ENCODE measurements around the gene SCAANT1.

Gene SCAANT1

GRCh38 chr3:63932509-63933212 is 20.5 kb upstream of the SCAANT1 start:
- Histone ChIP-seq H3K36me3 (ENCODE audit: control insufficient read depth, insufficient read depth, low read length) (no peaks in the 10 kb centered on the region), H3K27ac (ENCODE audit: low read depth, low read length) (no peak overlapping the region), H3K9me3 (ENCODE audit: control insufficient read depth, insufficient read depth, low read depth, low read length) (no peaks in the 10 kb centered on the region), H3K9ac (ENCODE audit: low read length) (no peak overlapping the region), H3K27me3 (ENCODE audit: control insufficient read depth, insufficient read depth, low read length) (no peaks in the 10 kb centered on the region), H3K4me3 (ENCODE audit: low read depth, low read length) (no peak overlapping the region), H3K4me1 (ENCODE audit: control insufficient read depth, insufficient read depth, low read length) (peaks cover 24% of the 10 kb centered on the region)

DNA sequence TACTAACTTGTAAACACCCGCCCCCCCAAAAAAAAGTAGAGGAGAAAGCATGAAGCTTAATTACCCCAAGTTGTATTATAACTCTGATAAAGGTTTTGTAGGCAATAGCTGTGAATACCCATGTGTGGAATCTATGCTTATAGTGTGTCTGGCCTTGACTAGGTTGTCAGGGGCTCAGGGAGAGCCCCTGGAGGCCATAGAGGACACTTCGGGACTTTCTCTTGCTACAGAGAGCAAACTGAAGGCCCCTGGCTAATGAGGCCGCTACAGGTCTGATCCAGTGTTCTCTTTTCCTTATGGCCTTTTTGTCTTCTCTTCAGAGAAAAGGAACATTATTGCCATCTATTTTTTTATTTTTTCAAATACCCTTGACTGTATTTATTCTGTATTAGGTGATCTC is 19.1 kb upstream of the SCAANT1 start:
- no peaks in the 10 kb centered on the region for H3K27me3 ChIP-seq (ENCODE audit: control insufficient read depth, insufficient read depth, low read length)
- H3K9me3 ChIP-seq (ENCODE audit: control insufficient read depth, insufficient read depth, low read depth, low read length): no peaks in the 10 kb centered on the region
- H3K4me3 ChIP-seq (ENCODE audit: low read depth, low read length): no peak overlapping the region
- no peak overlapping the region for H3K9ac ChIP-seq (ENCODE audit: low read length)
- H3K27ac ChIP-seq (ENCODE audit: low read depth, low read length): no peak overlapping the region
- peaks cover 4% of the 10 kb centered on the region for H3K36me3 ChIP-seq (ENCODE audit: control insufficient read depth, insufficient read depth, low read length)
- peaks cover 16% of the 10 kb centered on the region for H3K4me1 ChIP-seq (ENCODE audit: control insufficient read depth, insufficient read depth, low read length)

GRCh38 chr3:63927422-63928280 is 15.5 kb upstream of the SCAANT1 start:
- Histone ChIP-seq H3K36me3 (ENCODE audit: control insufficient read depth, insufficient read depth, low read length) (peaks cover 33% of the 10 kb centered on the region), H3K4me3 (ENCODE audit: low read depth, low read length) (no peak overlapping the region), H3K9ac (ENCODE audit: low read length) (no peak overlapping the region), H3K4me1 (ENCODE audit: control insufficient read depth, insufficient read depth, low read length) (no peaks in the 10 kb centered on the region), H3K27me3 (ENCODE audit: control insufficient read depth, insufficient read depth, low read length) (no peaks in the 10 kb centered on the region), H3K9me3 (ENCODE audit: control insufficient read depth, insufficient read depth, low read depth, low read length) (peaks cover 15% of the 10 kb centered on the region), H3K27ac (ENCODE audit: low read depth, low read length) (no peak overlapping the region)

GRCh38 chr3:63926309-63926708 is 14.1 kb upstream of the SCAANT1 start:
- Histone ChIP-seq H3K27me3 (ENCODE audit: control insufficient read depth, insufficient read depth, low read length) (no peaks in the 10 kb centered on the region), H3K36me3 (ENCODE audit: control insufficient read depth, insufficient read depth, low read length) (peaks cover 38% of the 10 kb centered on the region), H3K9ac (ENCODE audit: low read length) (no peak overlapping the region), H3K9me3 (ENCODE audit: control insufficient read depth, insufficient read depth, low read depth, low read length) (peaks cover 15% of the 10 kb centered on the region), H3K4me3 (ENCODE audit: low read depth, low read length) (no peak overlapping the region), H3K27ac (ENCODE audit: low read depth, low read length) (no peak overlapping the region), H3K4me1 (ENCODE audit: control insufficient read depth, insufficient read depth, low read length) (no peaks in the 10 kb centered on the region)

DNA sequence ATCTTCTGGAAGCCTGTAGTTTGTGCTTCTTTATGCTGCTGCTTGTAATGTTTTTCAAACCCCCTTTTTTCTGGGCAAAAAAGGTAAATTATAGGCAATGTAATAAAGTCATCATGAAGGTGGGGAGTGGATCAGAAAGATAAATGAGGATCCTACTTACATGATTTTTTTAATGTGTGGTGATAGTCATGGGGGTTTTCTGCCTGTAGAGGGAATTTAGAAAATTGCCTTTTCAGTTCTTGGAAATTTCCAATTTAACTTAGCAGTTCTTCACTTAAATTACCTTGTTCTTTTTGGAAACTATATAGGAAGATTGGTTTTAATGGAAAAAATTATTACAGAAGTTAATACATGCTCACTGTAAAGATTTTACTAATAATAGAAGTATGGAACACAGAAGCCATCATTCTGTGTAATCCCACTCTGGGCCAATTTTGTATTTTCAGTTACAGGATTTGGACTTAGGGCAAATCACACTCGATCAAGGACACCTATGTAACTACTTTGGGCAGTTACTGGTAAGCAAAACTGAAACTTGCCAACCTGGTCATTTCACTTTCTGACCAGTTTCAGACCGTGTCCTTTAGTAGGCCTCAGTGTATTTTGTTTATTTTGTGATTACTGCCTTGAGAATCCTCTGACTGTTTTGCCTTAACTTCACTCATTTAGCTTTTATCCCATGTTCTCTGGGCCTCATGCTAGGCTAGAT is 10.5 kb upstream of the SCAANT1 start:
- Histone ChIP-seq H3K9me3 (ENCODE audit: control insufficient read depth, insufficient read depth, low read depth, low read length) (peaks cover 15% of the 10 kb centered on the region), H3K9ac (ENCODE audit: low read length) (no peak overlapping the region), H3K27me3 (ENCODE audit: control insufficient read depth, insufficient read depth, low read length) (no peaks in the 10 kb centered on the region), H3K36me3 (ENCODE audit: control insufficient read depth, insufficient read depth, low read length) (peaks cover 45% of the 10 kb centered on the region), H3K4me1 (ENCODE audit: control insufficient read depth, insufficient read depth, low read length) (no peaks in the 10 kb centered on the region), H3K4me3 (ENCODE audit: low read depth, low read length) (no peak overlapping the region), H3K27ac (ENCODE audit: low read depth, low read length) (no peak overlapping the region)

GRCh38 chr3:63921741-63922482 is 9.7 kb upstream of the SCAANT1 start:
- no peak overlapping the region for H3K9ac ChIP-seq (ENCODE audit: low read length)
- no peak overlapping the region for H3K4me3 ChIP-seq (ENCODE audit: low read depth, low read length)
- no peaks in the 10 kb centered on the region for H3K4me1 ChIP-seq (ENCODE audit: control insufficient read depth, insufficient read depth, low read length)
- H3K36me3 ChIP-seq (ENCODE audit: control insufficient read depth, insufficient read depth, low read length): peaks cover 52% of the 10 kb centered on the region
- peaks cover 15% of the 10 kb centered on the region for H3K9me3 ChIP-seq (ENCODE audit: control insufficient read depth, insufficient read depth, low read depth, low read length)
- no peak overlapping the region for H3K27ac ChIP-seq (ENCODE audit: low read depth, low read length)
- H3K27me3 ChIP-seq (ENCODE audit: control insufficient read depth, insufficient read depth, low read length): no peaks in the 10 kb centered on the region

GRCh38 chr3:63920001-63920400 is 7.8 kb upstream of the SCAANT1 start:
- Histone ChIP-seq H3K9ac (ENCODE audit: low read length) (no peak overlapping the region), H3K4me1 (ENCODE audit: control insufficient read depth, insufficient read depth, low read length) (no peaks in the 10 kb centered on the region), H3K36me3 (ENCODE audit: control insufficient read depth, insufficient read depth, low read length) (peaks cover 44% of the 10 kb centered on the region), H3K4me3 (ENCODE audit: low read depth, low read length) (no peak overlapping the region), H3K9me3 (ENCODE audit: control insufficient read depth, insufficient read depth, low read depth, low read length) (peaks cover 6% of the 10 kb centered on the region), H3K27me3 (ENCODE audit: control insufficient read depth, insufficient read depth, low read length) (no peaks in the 10 kb centered on the region), H3K27ac (ENCODE audit: low read depth, low read length) (no peak overlapping the region)

DNA sequence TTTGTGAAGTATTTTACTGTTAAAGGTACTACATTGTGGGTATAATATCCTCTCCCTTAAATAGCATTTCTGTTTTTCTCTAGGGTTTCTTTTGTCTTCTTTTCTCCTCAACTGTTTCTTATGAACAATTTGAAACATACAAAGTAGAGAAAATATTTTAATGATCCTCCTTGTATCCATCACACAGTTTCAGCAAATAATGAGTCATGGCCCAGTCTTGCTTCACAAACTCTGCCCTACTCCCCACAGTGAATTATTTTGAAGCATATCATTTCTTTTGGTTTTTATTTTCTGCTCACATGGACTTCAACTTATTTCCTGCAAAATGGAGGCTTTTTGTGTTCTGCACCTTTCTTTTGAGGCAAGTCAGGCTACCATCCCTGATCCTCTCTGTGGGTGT is 6.1 kb upstream of the SCAANT1 start:
- Histone ChIP-seq H3K36me3 (ENCODE audit: control insufficient read depth, insufficient read depth, low read length) (peaks cover 37% of the 10 kb centered on the region), H3K9me3 (ENCODE audit: control insufficient read depth, insufficient read depth, low read depth, low read length) (no peaks in the 10 kb centered on the region), H3K27ac (ENCODE audit: low read depth, low read length) (no peak overlapping the region), H3K4me3 (ENCODE audit: low read depth, low read length) (no peak overlapping the region), H3K27me3 (ENCODE audit: control insufficient read depth, insufficient read depth, low read length) (no peaks in the 10 kb centered on the region), H3K9ac (ENCODE audit: low read length) (no peak overlapping the region), H3K4me1 (ENCODE audit: control insufficient read depth, insufficient read depth, low read length) (no peaks in the 10 kb centered on the region; the same call in 1 of the 2 replicates)

- 0 out of 2 replicates have a peak, but pooled peaks cover 3% of the 10 kb centered on the region for H3K27me3 ChIP-seq (ENCODE audit: control insufficient read depth, insufficient read depth, low read length)
- H3K4me1 ChIP-seq (ENCODE audit: control insufficient read depth, insufficient read depth, low read length): peaks cover 11% of the 10 kb centered on the region
- H3K9ac ChIP-seq (ENCODE audit: low read length): no peak overlapping the region
- H3K36me3 ChIP-seq (ENCODE audit: control insufficient read depth, insufficient read depth, low read length): peaks cover 26% of the 10 kb centered on the region
- no peak overlapping the region for H3K4me3 ChIP-seq (ENCODE audit: low read depth, low read length)
- H3K9me3 ChIP-seq (ENCODE audit: control insufficient read depth, insufficient read depth, low read depth, low read length): no peaks in the 10 kb centered on the region
- no peak overlapping the region for H3K27ac ChIP-seq (ENCODE audit: low read depth, low read length)
Observed at GRCh38 chr3:63914312-63914711, 2.1 kb upstream of the SCAANT1 start.

- H3K27ac ChIP-seq (ENCODE audit: low read depth, low read length): no peak overlapping the region
Observed at GRCh38 chr3:63912768-63913588, 795 bp upstream of the SCAANT1 start.

More at GRCh38 chr3:63912768-63913588, 795 bp upstream of the SCAANT1 start:
- H3K4me3 ChIP-seq (ENCODE audit: low read depth, low read length): peak overlapping the region; percentile 80
- H3K9me3 ChIP-seq (ENCODE audit: control insufficient read depth, insufficient read depth, low read depth, low read length): no peaks in the 10 kb centered on the region
- peaks cover 20% of the 10 kb centered on the region; the same call in 1 of the 2 replicates for H3K36me3 ChIP-seq (ENCODE audit: control insufficient read depth, insufficient read depth, low read length)
- H3K4me1 ChIP-seq (ENCODE audit: control insufficient read depth, insufficient read depth, low read length): peaks cover 11% of the 10 kb centered on the region
- H3K9ac ChIP-seq (ENCODE audit: low read length): peak overlapping the region; percentile 78
- H3K27me3 ChIP-seq (ENCODE audit: control insufficient read depth, insufficient read depth, low read length): 0 out of 2 replicates have a peak, but pooled peaks cover 3% of the 10 kb centered on the region
